Spleen (tissue), 7 donors: ENCODE results near the gene FAHD1.

Experiments used
- CTCF ChIP-seq, 11 experiments: fragments of 200-600 bp in 7 of 11; fragments of 450-650 bp in 4 of 11; sonication (generic) in 4 of 11; IDR thresholded peaks in 8 of 11; conservative IDR thresholded peaks in 3 of 11; 1 replicate in 7 of 11; 2 replicates in 4 of 11; pipeline versions ENCODE4 v1.4.0 to v1.8.0; 2016 to 2021; ENCODE audit warnings: antibody characterized with exemption in 11 of 11, inconsistent platforms in 4 of 11, mild to moderate bottlenecking in 1 of 11
- POLR2AphosphoS5 ChIP-seq, 3 donors: sonication (generic); formaldehyde crosslinking; IDR thresholded peaks; one replicate each; pipeline ENCODE4 v1.5.1; 2017; ENCODE audit warnings: antibody characterized with exemption in 3 of 3
- donor health status: DM: no; HTN: no; CAD: no; lungs with moderate emphysema.
- donor health status: DM: no; HTN: no; CAD: no.
- donor health status: DM: no; HTN: no; CAD: no.

- TF ChIP-seq CTCF (IDR thresholded peaks at IDR 0.05 in 8 of 11, conservative IDR thresholded peaks at IDR 0.05 in 3 of 11) (no peak), POLR2AphosphoS5 (IDR thresholded peaks at IDR 0.05) (peak in 1 of 3 donors; percentile 33)
Measured at GRCh38 chr16:1816396-1817275, 10.4 kb upstream of the FAHD1 start.
